Mucosa of descending colon (tissue), 3 donors: ENCODE results near the gene EIF4A3. TPM values are rescaled to one million over a fixed set of nuclear protein-coding genes. Genes with fewer than 3 reads are reported as not detected.
"Not testable (repeated sequence)": the region's sequence is repeated elsewhere in the genome, so short reads cannot be mapped to it uniquely, and the experiment has no call there.

Source experiments
- ATAC-seq: fragments of 200-7000 bp; cut with Tn5 transposase; one replicate; pipeline ENCODE4 v1.9.1; 2020; ENCODE audit warnings: mild to moderate bottlenecking, moderate library complexity
- DNase-seq, 3 donors: peaks; one replicate each; pipeline ENCODE4 v3.0.0-alpha.2; 2020
- H3K36me3 ChIP-seq: fragments of 200-600 bp; one replicate; pipeline ENCODE4 v1.8.0; 2021; ENCODE audit warnings: low read depth, mild to moderate bottlenecking
- H3K4me1 ChIP-seq: fragments of 200-600 bp; one replicate; pipeline ENCODE4 v1.8.0; 2021; ENCODE audit warnings: low read depth, mild to moderate bottlenecking
- H3K4me3 ChIP-seq: fragments of 200-600 bp; one replicate; pipeline ENCODE4 v1.8.0; 2021; ENCODE audit warnings: mild to moderate bottlenecking
- H3K9me3 ChIP-seq: fragments of 200-600 bp; one replicate; pipeline ENCODE4 v1.8.0; 2021; ENCODE audit warnings: mild to moderate bottlenecking
- CTCF ChIP-seq: fragments of 200-600 bp; IDR thresholded peaks from one replicate; pipeline ENCODE4 v1.8.0; 2022; ENCODE audit warnings: antibody characterized with exemption, mild to moderate bottlenecking
- intact Hi-C, 2 donors: fragments of 100-400 bp; cut with DNase I in 1 of 2; cut with micrococcal nuclease in 1 of 2; formaldehyde crosslinking; loops; one replicate each; pipeline versions ENCODE4 v1.11.0 to v1.11.1; 2022; cut with DNase I, micrococcal nuclease
- total RNA-seq, 3 donors: library from RNA; stranded (reverse); fragmentation: NEBNext Ultra II Directional in 2 of 3; extraction: Animal tissue kit (Norgen Biotek cat#: 25700) in 2 of 3; gene quantifications; one replicate each; pipeline versions ENCODE4 v1.2.1 to v1.2.4, GENCODE V29; 2021 to 2023
- donor health status: DM: no; HTN: no; CAD: no; lungs with moderate emphysema.
- donor health status: DM: no; HTN: no; CAD: no.
- donor health status: DM: no; HTN: yes; CAD: no.

EIF4A3 gene
- total RNA-seq, 3 donors from 2014 or later, result 59.2 to 80.2 (median 61.8) TPM

DNA sequence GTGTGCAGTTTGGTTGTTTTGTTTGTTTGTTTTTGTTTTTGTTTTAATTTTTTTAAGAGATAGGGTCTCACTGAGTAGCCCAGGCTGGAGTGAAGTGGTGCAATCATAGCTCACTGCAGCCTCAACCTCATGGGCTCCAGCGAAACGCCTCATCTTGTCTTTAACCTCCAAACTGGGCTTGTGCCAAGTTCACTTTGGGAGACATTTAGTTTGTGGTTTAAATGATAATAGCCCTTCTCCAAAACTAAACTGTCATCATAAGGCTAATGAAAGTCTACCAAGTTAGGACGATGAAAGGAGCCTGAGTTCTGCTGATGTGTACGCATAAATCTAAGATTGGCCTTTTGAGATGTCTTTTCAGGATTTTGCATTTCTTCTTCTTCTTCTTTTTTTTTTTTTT is 16.4 kb upstream of the EIF4A3 start:
- H3K4me3 ChIP-seq, result no peak overlapping the region
- DNase-seq (no peak), ATAC-seq (no peak)
- intact Hi-C loops, result no loop called here
- no peaks in the 10 kb centered on the region for H3K9me3 ChIP-seq
- no peak for TF ChIP-seq CTCF
- no peaks in the 10 kb centered on the region for H3K36me3 ChIP-seq
- no peaks in the 10 kb centered on the region for H3K4me1 ChIP-seq

- H3K36me3 ChIP-seq, result no peaks in the 10 kb centered on the region
- TF ChIP-seq CTCF, result no peak
- H3K4me3 ChIP-seq, result no peak overlapping the region
- intact Hi-C loops, result no loop called here
- peak; percentile 25 for ATAC-seq
- H3K4me1 ChIP-seq, result no peaks in the 10 kb centered on the region
- no peak for DNase-seq
- H3K9me3 ChIP-seq, result peaks cover 11% of the 10 kb centered on the region
These were observed 13.6 kb upstream of the EIF4A3 start for GRCh38 chr17:80160536-80160935.

- H3K4me3 ChIP-seq, result no peak overlapping the region
- TF ChIP-seq CTCF, result no peak
- no peaks in the 10 kb centered on the region for H3K36me3 ChIP-seq
- H3K4me1 ChIP-seq, result no peaks in the 10 kb centered on the region
- DNase-seq, result no peak
- no peak for ATAC-seq
- H3K9me3 ChIP-seq, result peaks cover 13% of the 10 kb centered on the region
- intact Hi-C loops, result no loop called here
These were observed 11.9 kb upstream of the EIF4A3 start for GRCh38 chr17:80158846-80159245.

- H3K36me3 ChIP-seq, H3K4me1 ChIP-seq, ATAC-seq, intact Hi-C loops, DNase-seq, H3K4me3 ChIP-seq: not testable (repeated sequence)
- peaks cover 13% of the 10 kb centered on the region for H3K9me3 ChIP-seq
These were observed 8.7 kb upstream of the EIF4A3 start for GRCh38 chr17:80155600-80155999.

DNA sequence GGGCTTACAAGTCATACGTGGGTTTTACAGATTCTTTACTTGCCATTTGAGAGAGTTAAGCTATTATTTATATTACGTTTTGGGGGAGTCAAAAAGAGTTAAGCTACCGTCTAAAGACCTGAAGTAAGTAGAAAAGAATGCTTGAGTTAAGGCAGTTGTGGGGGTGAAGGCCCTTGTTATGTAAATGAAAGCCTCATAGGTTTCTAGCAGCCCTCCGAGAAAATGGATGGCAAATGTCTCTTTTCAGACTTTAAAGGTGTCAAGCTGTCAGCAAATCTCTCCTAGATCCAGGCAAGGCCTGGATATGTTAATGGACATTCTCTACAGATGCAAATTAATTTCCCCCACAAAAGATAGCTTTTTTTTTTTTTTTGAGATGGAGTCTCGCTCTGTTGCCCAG is 7.2 kb upstream of the EIF4A3 start:
- H3K36me3 ChIP-seq, result no peaks in the 10 kb centered on the region
- H3K4me3 ChIP-seq, result no peak overlapping the region
- no peaks in the 10 kb centered on the region for H3K4me1 ChIP-seq
- TF ChIP-seq CTCF, result no peak
- peaks cover 13% of the 10 kb centered on the region for H3K9me3 ChIP-seq
- no peak for ATAC-seq
- intact Hi-C loops, result no loop called here
- no peak for DNase-seq

DNA sequence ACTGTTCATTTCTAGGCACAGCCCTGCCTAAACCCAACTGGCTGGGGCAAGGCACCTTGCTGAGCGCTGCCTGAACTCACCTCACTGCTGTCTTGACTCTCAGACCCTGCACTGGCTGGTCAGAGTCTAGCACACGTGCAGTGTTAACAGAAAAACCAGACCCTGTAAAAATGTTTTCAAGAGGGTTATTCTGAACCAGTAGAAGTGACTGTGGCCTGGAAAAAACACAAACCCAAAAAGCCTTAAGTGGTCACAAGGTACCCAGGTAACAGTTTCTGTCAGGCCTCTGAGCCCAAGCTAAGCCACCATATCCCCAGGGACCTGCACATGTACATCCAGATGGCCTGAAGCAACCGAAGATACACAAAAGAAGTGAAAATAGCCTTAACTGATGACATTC is 6.1 kb upstream of the EIF4A3 start:
- ATAC-seq (no peak), DNase-seq (no peak)
- intact Hi-C loops, result no loop called here
- no peaks in the 10 kb centered on the region for H3K36me3 ChIP-seq
- no peak for TF ChIP-seq CTCF
- no peak overlapping the region for H3K4me3 ChIP-seq
- peaks cover 3% of the 10 kb centered on the region for H3K4me1 ChIP-seq
- peaks cover 13% of the 10 kb centered on the region for H3K9me3 ChIP-seq
